ENCODE results near the gene FGFR3.

Gene FGFR3

GRCh38 chr4:1786544-1787362 lies 6.3 kb upstream of the FGFR3 start:
- no peaks in the 10 kb centered on the region for H3K9me3 ChIP-seq (ENCODE audit: control insufficient read depth, low read length)
- H3K4me3 ChIP-seq (ENCODE audit: insufficient read depth, low read depth, low read length, poor library complexity, severe bottlenecking) = no peak overlapping the region
- no peaks in the 10 kb centered on the region for H3K36me3 ChIP-seq (ENCODE audit: control insufficient read depth, insufficient read depth, low read length)
- H3K27me3 ChIP-seq (replicated peaks; ENCODE audit: control insufficient read depth, insufficient read depth, low read length, poor library complexity, severe bottlenecking) = no peaks in the 10 kb centered on the region
- no peak overlapping the region for H3K27ac ChIP-seq (ENCODE audit: insufficient read depth, low read length, poor library complexity, severe bottlenecking)
- H3K4me1 ChIP-seq (ENCODE audit: control insufficient read depth, insufficient read depth, low read length, poor library complexity, severe bottlenecking) = no peaks in the 10 kb centered on the region
- no peak for DNase-seq

- Histone ChIP-seq H3K27ac (ENCODE audit: insufficient read depth, low read length, poor library complexity, severe bottlenecking) (no peak overlapping the region), H3K4me3 (ENCODE audit: insufficient read depth, low read depth, low read length, poor library complexity, severe bottlenecking) (no peak overlapping the region), H3K36me3 (ENCODE audit: control insufficient read depth, insufficient read depth, low read length) (no peaks in the 10 kb centered on the region), H3K4me1 (ENCODE audit: control insufficient read depth, insufficient read depth, low read length, poor library complexity, severe bottlenecking) (no peaks in the 10 kb centered on the region), H3K9me3 (ENCODE audit: control insufficient read depth, low read length) (no peaks in the 10 kb centered on the region), H3K27me3 (replicated peaks; ENCODE audit: control insufficient read depth, insufficient read depth, low read length, poor library complexity, severe bottlenecking) (no peaks in the 10 kb centered on the region)
- DNase-seq = no peak
These were observed 5.5 kb upstream of the FGFR3 start for GRCh38 chr4:1787411-1788077.

GRCh38 chr4:1788254-1788973 lies 4.7 kb upstream of the FGFR3 start:
- Histone ChIP-seq H3K4me3 (ENCODE audit: insufficient read depth, low read depth, low read length, poor library complexity, severe bottlenecking) (no peak overlapping the region), H3K9me3 (ENCODE audit: control insufficient read depth, low read length) (no peaks in the 10 kb centered on the region), H3K4me1 (ENCODE audit: control insufficient read depth, insufficient read depth, low read length, poor library complexity, severe bottlenecking) (no peaks in the 10 kb centered on the region), H3K36me3 (ENCODE audit: control insufficient read depth, insufficient read depth, low read length) (no peaks in the 10 kb centered on the region), H3K27ac (ENCODE audit: insufficient read depth, low read length, poor library complexity, severe bottlenecking) (no peak overlapping the region), H3K27me3 (replicated peaks; ENCODE audit: control insufficient read depth, insufficient read depth, low read length, poor library complexity, severe bottlenecking) (no peaks in the 10 kb centered on the region)
- no peak for DNase-seq

- Histone ChIP-seq H3K27ac (ENCODE audit: insufficient read depth, low read length, poor library complexity, severe bottlenecking) (no peak overlapping the region), H3K9me3 (ENCODE audit: control insufficient read depth, low read length) (no peaks in the 10 kb centered on the region), H3K4me3 (ENCODE audit: insufficient read depth, low read depth, low read length, poor library complexity, severe bottlenecking) (no peak overlapping the region), H3K4me1 (ENCODE audit: control insufficient read depth, insufficient read depth, low read length, poor library complexity, severe bottlenecking) (peaks cover 7% of the 10 kb centered on the region), H3K27me3 (replicated peaks; ENCODE audit: control insufficient read depth, insufficient read depth, low read length, poor library complexity, severe bottlenecking) (peaks cover 8% of the 10 kb centered on the region), H3K36me3 (ENCODE audit: control insufficient read depth, insufficient read depth, low read length) (no peaks in the 10 kb centered on the region)
- DNase-seq = no peak
These were observed 3.5 kb upstream of the FGFR3 start for GRCh38 chr4:1789552-1789951.

GRCh38 chr4:1790005-1790404 lies 3.1 kb upstream of the FGFR3 start:
- Histone ChIP-seq H3K9me3 (ENCODE audit: control insufficient read depth, low read length) (no peaks in the 10 kb centered on the region), H3K27me3 (replicated peaks; ENCODE audit: control insufficient read depth, insufficient read depth, low read length, poor library complexity, severe bottlenecking) (peaks cover 8% of the 10 kb centered on the region), H3K4me3 (ENCODE audit: insufficient read depth, low read depth, low read length, poor library complexity, severe bottlenecking) (no peak overlapping the region), H3K36me3 (ENCODE audit: control insufficient read depth, insufficient read depth, low read length) (no peaks in the 10 kb centered on the region), H3K27ac (ENCODE audit: insufficient read depth, low read length, poor library complexity, severe bottlenecking) (no peak overlapping the region), H3K4me1 (ENCODE audit: control insufficient read depth, insufficient read depth, low read length, poor library complexity, severe bottlenecking) (peaks cover 8% of the 10 kb centered on the region)
- no peak for DNase-seq

- Histone ChIP-seq H3K27me3 (replicated peaks; ENCODE audit: control insufficient read depth, insufficient read depth, low read length, poor library complexity, severe bottlenecking) (peaks cover 29% of the 10 kb centered on the region), H3K27ac (ENCODE audit: insufficient read depth, low read length, poor library complexity, severe bottlenecking) (no peak overlapping the region), H3K9me3 (ENCODE audit: control insufficient read depth, low read length) (no peaks in the 10 kb centered on the region), H3K4me3 (ENCODE audit: insufficient read depth, low read depth, low read length, poor library complexity, severe bottlenecking) (no peak overlapping the region), H3K4me1 (ENCODE audit: control insufficient read depth, insufficient read depth, low read length, poor library complexity, severe bottlenecking) (peaks cover 16% of the 10 kb centered on the region), H3K36me3 (ENCODE audit: control insufficient read depth, insufficient read depth, low read length) (no peaks in the 10 kb centered on the region)
- no peak for DNase-seq
These were observed 798 bp upstream of the FGFR3 start for GRCh38 chr4:1792158-1792831.

- H3K36me3 ChIP-seq (ENCODE audit: control insufficient read depth, insufficient read depth, low read length) = no peaks in the 10 kb centered on the region
- no peaks in the 10 kb centered on the region for H3K9me3 ChIP-seq (ENCODE audit: control insufficient read depth, low read length)
- H3K4me3 ChIP-seq (ENCODE audit: insufficient read depth, low read depth, low read length, poor library complexity, severe bottlenecking) = peak overlapping the region; percentile 39
- H3K27ac ChIP-seq (ENCODE audit: insufficient read depth, low read length, poor library complexity, severe bottlenecking) = no peak overlapping the region
- H3K4me1 ChIP-seq (ENCODE audit: control insufficient read depth, insufficient read depth, low read length, poor library complexity, severe bottlenecking) = peaks cover 16% of the 10 kb centered on the region
- peak in 2 of 3 donors; percentile 14 to 17 for DNase-seq
- H3K27me3 ChIP-seq (replicated peaks; ENCODE audit: control insufficient read depth, insufficient read depth, low read length, poor library complexity, severe bottlenecking) = peaks cover 30% of the 10 kb centered on the region
These were observed 375 bp downstream of the FGFR3 start for GRCh38 chr4:1793496-1793840.

- peaks cover 16% of the 10 kb centered on the region for H3K4me1 ChIP-seq (ENCODE audit: control insufficient read depth, insufficient read depth, low read length, poor library complexity, severe bottlenecking)
- H3K9me3 ChIP-seq (ENCODE audit: control insufficient read depth, low read length) = no peaks in the 10 kb centered on the region
- no peak for DNase-seq
- peaks cover 30% of the 10 kb centered on the region for H3K27me3 ChIP-seq (replicated peaks; ENCODE audit: control insufficient read depth, insufficient read depth, low read length, poor library complexity, severe bottlenecking)
- peak overlapping the region; percentile 48 for H3K4me3 ChIP-seq (ENCODE audit: insufficient read depth, low read depth, low read length, poor library complexity, severe bottlenecking)
- no peak overlapping the region for H3K27ac ChIP-seq (ENCODE audit: insufficient read depth, low read length, poor library complexity, severe bottlenecking)
- no peaks in the 10 kb centered on the region for H3K36me3 ChIP-seq (ENCODE audit: control insufficient read depth, insufficient read depth, low read length)
These were observed 1.1 kb downstream of the FGFR3 start for GRCh38 chr4:1793940-1794808.

GRCh38 chr4:1794809-1795298 lies 1.8 kb downstream of the FGFR3 start:
- peaks cover 16% of the 10 kb centered on the region for H3K4me1 ChIP-seq (ENCODE audit: control insufficient read depth, insufficient read depth, low read length, poor library complexity, severe bottlenecking)
- no peak overlapping the region for H3K27ac ChIP-seq (ENCODE audit: insufficient read depth, low read length, poor library complexity, severe bottlenecking)
- DNase-seq = no peak
- no peaks in the 10 kb centered on the region for H3K36me3 ChIP-seq (ENCODE audit: control insufficient read depth, insufficient read depth, low read length)
- no peak overlapping the region for H3K4me3 ChIP-seq (ENCODE audit: insufficient read depth, low read depth, low read length, poor library complexity, severe bottlenecking)
- peaks cover 30% of the 10 kb centered on the region for H3K27me3 ChIP-seq (replicated peaks; ENCODE audit: control insufficient read depth, insufficient read depth, low read length, poor library complexity, severe bottlenecking)
- H3K9me3 ChIP-seq (ENCODE audit: control insufficient read depth, low read length) = no peaks in the 10 kb centered on the region

Measured in effector memory CD4-positive, alpha-beta T cell (primary cell).